Effector CD4-positive, alpha-beta T cell (primary cell): ENCODE data around the gene MTHFSD.
A peak's percentile ranks its signal among the peaks of the same experiment; 100 is the strongest.
"Not testable (repeated sequence)": the region's sequence is repeated elsewhere in the genome, so short reads cannot be mapped to it uniquely, and the experiment has no call there.

Experiments
- DNase-seq: peaks from one replicate; pipeline ENCODE4 v3.0.0-alpha.2; 2020
- total RNA-seq: gene quantifications from one replicate; lab custom pipeline; 2026; lab: John Stamatoyannopoulos, UW

The MTHFSD gene
- 18.8 reads per million, percentile 45 among the genes with 10 or more reads in this experiment for total RNA-seq

- peak; percentile 95 for DNase-seq
Observed at GRCh38 chr16:86554917-86555703, at the start of gene MTHFSD. TSS of gene MTHFSD (minus strand) at chr16:86555235. CDS start at chr16:86555184, 51 bp downstream.

DNA sequence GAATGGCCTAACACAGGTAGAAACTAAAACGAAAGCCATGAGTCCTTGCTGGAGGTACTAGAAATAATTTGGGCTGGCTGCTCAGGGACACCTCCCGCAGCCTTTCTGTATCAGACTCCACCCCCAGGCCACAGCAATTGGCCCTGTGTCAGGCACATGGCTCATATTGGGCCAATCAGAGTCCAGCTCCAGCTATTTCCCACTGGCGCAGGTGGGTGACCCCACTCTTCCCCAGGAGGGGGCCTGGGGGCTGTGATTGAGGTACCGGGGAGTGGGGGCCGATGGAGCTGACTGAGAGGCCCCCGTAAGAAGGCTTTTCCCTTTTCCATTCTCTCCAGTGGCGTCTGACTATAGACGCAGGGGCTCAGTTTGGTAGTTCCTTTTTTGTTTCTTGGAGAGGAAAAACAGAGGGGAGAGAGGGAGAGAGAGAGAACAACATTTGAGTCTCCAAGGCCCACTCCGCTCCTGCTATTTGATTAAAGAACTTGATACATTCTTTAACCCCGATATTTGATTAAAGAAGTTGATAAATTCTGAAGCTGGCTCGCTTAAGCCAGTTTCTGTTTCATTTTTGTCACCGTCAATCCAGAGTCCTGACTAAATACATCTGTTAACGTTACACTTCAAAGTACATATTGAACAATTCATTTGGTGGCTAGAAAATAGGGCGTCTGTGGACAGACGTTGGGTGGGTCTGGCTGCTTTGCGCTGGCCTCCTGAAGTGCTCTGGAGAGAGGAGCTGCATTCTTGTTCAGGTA, 49.6 kb upstream of the MTHFSD start:
- DNase-seq = peak; percentile 17

GRCh38 chr16:86602521-86602920, 47.5 kb upstream of the MTHFSD start:
- no peak for DNase-seq

DNA sequence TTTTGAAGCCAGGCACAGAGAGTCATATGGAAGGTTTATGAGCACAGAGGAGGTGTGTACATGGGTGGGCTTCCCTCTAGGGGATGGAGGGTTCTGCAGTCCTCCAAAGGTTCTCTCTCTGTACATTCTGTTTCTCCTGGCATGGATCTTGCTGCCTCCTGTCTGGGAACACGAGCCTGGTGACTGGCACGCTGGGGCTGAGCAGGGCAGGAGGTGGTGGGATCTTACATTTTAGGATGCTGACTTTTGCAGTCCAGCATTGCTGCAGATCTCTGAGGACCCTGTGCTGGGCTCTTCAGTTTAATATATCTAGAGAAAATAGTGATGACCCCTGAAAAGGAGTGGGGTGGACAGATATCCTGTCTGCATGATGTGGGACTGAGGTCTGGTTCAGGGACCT, 46.3 kb upstream of the MTHFSD start:
- no peak for DNase-seq

DNA sequence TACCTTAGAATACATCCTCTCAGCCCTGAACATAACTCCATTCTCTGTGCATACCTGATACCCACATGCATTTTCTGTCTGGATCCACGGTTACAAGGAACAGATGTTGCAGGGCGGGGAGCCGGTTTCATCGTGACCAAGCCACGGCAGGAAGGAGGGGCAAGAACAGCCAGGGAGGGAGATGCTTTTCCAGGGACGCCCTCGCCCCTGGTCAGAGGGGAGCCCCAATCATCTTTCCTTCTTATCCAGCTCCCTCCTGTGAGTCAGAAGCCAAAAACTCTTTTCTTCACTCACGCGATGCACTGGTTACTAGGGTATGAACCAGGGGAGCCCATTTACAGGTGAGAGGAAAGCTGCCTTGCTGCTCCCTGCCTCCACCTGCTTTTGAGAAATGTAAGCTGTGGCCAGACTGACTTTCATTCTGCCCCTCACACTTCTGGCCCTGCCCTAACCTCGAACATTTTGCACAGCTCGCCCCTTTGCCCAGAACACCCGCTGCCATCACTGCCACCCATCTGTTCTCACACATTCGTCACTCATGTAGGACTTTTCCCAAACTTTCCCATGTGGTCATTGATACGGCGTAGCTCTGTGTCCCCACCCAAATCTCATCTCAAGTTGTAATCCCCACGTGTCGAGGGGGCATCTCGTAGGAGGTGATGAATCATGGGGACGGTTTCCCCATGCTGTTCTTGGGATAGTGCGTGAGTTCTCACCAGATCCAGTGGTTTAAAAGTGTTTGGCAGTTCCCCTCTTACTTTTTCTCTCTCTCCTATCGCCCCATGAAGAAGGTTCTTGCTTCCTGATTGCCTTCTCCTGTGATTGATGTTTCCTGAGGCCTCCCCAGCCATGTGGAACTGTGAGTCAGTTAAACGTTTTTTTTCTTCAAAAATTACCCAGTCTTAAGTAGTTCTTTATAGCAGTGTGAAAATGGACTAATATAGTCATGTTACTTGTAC, 43.9 kb upstream of the MTHFSD start:
- no peak for DNase-seq

- no peak for DNase-seq
Observed at GRCh38 chr16:86597880-86598606, 43.0 kb upstream of the MTHFSD start.

DNA sequence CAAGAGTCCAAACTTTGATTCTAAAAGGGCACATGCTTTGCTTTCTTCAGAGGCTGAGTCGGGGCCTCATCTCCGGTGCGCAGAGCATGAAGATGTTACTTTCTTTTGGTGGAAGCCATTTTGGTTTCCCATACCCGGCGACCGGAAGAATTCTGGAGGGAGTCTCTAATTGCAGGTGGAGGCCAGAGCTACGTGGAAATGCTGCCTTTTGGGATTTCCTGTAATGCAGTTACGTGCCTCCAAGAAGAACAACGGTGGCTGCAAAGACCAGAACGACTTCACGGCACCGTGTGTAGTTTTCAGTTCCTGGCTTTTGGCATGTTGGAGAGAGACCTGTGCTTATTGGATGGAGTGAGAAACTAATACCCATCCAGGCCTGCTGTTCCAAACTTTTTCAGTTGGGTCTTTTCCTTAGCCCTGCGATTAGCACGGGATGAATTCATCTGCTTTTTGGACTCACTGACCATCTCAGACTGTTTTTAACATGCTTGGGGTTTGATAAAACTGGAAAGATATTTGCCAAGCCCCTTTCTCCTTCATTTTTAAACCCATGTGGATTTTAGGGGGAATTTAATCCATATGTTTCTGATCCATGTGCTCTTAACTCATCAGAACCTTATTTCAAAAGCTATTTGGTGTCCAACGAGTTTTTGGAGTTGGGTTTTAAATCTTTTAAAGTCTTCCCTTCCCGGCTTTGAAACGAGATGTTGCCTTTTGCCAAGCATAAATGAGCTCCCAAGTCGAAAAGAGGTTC, 42.3 kb upstream of the MTHFSD start:
- DNase-seq = no peak

DNA sequence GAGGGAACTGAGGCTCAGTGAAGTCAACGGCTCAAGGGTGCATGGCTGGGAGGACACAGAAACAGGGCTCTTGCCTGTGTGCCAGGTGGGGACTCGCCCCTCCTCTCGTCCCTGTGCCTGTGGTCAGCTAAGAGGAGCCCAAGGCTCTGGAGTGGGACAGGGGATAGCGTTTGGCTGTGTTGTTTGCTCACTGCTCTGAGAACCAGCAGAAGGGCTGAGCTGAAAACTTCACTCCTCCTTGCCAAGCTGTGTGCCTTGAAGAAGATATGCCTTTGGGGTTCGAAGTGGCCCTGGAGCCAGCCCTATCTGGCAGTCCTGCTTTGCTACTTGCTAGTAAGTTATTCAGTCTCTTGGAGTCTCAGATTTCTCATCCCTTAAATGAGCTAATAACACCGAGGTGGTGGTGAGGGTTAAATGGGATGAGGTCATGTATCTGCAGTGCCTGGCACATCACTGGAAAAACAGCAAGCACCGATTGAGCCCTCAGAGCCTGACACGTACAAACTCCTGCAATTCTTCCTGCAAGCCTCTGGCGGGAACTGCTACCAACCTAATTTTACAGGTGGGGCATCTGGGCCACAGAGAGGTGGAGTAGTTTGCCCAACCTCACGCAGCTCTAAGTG, 41.1 kb upstream of the MTHFSD start:
- no peak for DNase-seq

GRCh38 chr16:86594721-86595120, 39.7 kb upstream of the MTHFSD start:
- DNase-seq = no peak

DNA sequence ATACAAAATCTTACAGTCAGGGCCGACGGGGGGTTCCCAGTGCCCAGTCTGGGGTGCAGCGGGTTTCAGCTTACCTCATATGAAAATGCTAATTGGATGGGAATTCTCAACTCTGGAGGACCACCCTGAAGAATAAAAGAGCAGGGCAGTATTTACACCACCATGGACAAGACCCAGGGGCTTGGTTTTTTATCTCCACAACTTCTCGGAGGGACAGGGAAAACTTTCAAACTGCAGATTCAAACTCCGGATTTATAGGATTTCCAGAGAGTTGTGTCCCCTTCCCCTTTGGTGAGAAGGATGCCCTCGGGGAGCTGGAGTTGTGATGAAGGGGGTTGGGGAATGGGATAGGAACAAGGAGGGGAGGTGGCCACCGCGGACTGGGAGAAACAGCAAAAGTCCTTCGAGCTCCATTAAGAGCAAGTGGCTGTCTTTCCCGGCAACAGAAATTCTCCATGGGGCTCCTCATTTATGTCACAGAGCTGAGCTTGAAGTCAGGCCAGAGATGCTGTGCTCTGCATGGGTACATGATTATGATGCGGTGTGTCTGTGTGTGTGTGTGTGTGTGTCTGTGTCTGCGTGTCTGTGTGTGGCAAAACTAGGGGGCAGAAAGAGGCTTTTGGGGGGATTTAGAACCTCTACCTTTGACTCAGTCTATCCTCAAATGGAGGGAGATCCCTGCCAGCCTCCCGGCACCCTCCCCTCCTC, 39.0 kb upstream of the MTHFSD start:
- DNase-seq = no peak

GRCh38 chr16:86591270-86591669, 36.2 kb upstream of the MTHFSD start:
- no peak for DNase-seq

DNA sequence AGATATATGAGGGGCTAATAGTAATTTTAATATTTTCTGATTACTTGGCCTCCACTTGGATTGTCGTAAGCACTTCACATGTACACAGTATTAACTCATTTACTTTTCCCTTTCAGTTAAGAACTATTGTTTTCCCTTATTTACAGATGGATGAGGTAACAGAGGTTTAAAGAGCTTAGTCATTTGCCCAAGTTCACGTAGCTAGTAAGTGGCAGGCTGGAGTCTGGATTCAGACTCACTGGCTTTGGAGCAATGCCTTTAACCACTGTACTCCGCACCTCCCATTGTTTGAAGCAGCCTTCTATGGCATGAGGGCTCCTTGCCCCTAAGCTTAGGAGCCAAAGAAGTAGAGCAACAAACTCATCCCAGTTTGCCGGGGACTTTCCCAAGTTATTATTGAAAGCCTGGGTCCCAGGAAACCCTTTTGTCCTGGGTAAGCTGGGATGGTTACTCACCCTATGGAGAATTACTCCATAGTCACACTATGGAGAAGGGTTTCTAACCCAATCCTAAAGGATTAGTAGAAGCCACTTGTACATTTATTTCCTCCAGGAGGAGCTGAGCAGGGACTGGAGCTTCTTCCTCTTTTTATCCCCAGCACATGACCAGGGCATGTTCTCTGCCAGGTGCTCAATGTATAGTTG, 35.6 kb upstream of the MTHFSD start:
- no peak for DNase-seq

DNA sequence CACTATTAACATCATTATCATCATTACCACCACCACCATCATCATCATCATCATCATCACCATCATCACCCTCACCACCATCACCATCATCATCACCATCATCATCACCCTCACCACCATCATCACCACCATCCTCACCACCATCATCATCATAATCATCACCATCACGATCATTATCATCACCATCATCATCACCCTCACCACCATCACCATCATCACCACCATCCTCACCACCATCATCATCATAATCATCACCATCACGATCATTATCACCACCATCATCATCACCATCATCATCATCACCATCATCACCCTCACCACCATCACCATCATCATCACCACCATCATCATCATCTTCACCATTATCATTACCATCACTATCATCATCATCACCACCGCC, 32.9 kb upstream of the MTHFSD start:
- not testable (repeated sequence) for DNase-seq

DNA sequence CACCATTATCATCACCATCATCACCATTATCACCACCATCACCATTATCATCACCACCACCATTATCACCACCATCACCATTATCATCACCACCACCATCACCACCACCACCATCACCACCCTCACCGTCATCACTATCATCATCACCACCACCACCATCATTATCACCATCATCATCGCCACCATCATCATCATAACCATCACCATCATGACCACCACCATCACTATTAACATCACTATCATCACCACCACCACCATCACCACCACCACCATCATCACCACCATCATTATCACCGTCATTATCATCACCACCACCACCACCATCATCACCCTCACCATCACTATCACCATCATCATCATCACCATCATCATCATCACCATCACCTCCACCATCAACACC, 32.5 kb upstream of the MTHFSD start:
- DNase-seq = no peak

DNA sequence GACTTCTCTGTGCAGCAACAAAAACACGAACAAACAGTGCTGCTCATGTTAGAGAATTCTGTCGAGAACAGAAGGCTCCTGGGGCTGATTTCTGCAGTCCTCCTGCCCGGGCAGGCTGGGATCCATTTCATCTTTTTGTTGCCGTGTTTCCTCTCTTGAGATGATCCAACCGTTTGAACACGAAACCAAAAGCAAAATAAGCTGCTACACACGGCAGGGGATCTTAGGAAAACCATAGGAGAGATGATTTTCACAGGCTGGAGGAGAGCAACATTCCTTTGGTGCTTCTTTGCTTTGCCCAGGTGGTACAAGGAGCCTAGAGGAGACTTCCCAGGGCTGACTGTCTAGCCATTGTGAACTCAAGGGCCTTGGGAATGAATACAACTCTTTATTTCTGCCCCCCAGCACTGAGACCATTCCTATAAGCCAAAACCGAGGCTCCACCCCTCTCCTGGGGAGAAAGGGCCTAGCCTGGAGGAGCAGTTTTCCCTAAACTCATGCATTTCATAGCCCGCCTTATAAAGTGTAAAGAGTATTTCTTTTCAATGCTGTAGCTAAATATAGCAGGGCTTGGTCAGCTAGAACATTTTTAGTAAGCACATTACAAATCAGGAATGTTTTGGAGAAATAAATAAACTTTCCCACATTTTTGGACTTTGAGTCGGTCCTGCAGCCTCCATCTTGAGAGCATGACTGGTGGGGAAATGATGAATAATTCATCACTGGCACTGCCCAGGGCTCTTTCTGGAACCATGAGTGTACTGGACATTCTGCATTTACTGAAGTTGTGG, 31.0 kb upstream of the MTHFSD start:
- no peak for DNase-seq

DNA sequence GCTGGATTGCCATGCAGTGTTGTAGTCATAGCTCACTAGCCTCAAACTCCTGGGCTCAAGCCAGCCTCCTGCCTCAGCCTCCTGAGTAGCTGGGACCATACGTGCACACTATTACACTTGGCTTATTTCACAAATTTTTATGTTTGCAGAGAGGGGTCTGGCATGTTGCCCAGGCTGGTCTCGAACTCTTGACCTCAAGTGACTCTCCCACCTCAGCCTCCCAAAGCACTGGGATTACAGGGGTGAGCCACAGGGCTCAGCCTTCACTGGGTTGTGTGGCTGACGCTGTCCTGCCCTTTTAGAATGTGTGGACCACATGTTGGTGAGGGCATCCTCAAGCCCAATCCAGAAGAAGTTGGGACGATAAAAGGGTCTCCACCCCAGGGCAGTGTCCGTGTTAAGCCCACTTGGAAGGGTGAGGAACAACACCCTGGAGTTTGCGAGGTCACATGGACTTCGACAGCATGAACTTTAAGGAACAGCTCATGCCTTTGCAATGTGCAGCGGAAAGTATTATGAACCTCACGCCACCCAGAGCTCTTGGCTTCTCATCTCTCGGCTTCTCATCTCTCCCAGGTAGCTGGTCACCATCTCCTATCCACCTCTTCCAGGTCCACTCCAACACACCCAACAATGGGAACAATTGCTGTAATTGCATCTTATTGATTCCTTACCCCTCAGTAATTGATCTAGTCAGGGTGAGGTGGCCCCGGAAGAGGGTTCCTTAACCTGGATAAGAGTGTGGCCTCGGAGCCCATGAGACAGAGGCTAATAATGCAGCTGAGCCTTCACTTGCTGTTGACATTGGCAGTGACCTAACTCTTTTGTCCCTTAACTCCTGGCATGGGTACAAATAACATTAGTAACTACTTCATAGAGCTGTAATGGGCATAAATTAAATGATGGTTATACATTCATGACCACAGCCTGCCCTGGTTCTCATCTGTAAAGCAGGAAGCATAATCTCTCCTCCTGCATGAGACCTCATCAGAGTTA, 30.0 kb upstream of the MTHFSD start:
- no peak for DNase-seq

DNA sequence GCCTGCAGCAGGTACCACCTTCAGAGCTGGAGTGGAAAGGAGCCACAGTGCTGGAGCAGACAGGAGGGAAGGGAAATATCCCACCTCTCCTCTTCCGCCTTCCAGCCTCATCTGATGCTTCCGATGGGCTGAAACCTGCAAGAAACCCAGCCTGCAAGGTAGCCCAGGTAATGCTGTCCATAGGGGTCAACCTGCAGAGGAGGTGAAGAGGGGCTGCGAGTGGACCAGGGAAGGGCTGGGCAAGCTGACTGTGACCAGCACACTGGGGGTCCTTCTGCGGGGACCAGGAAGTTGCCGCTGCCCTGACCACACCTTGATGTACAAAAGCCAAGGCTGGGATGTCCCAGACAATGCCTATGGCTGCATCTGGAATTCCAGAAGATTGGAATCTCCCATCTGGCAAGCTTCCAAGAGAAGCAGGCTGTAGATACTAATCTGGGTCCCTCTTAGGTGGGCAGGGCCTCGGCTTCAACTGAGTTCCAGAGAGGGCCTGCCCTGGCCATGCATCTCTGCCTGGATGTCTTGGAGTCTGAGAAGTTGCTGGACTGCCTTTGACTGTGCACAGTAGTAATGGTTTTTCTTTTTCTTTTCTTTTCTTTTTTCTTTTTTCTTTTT, 29.1 kb upstream of the MTHFSD start:
- DNase-seq = no peak
